ENCODE results near the gene MRPS23. TPM values are rescaled to one million over a fixed set of nuclear protein-coding genes. Genes with fewer than 3 reads are reported as not detected.

Gene MRPS23
- polyA plus RNA-seq, 2 of the 4 experiments (the other 2 are of a cell fraction): 110 to 153 TPM

DNA sequence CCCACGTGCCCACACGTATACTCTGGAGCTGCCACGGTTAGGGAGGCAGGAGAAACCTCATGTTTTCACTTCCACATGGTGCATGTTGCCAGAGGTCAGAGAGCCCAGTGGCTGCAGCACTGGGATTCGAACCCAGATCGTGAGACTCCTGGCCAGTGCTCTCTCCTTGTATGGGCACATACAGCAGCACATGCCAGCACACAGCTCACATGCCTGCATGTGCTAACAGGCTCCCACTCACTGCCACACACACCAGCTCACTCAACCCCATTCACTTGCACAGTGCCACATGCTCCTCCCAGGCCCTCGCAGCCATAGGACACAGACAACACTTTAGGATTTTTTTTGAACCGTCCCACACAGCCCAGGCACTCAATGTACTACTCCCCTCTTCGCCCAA, 49.5 kb upstream of the MRPS23 start:
- no peak for ATAC-seq
- POLR2A ChIA-PET: interaction anchor here (0.9 to 1.8 kb wide), 3 partner anchors 12 to 56 kb away, joined by 3 to 8 read pairs (median 3); partner anchors contain the start of gene CUEDC1
- 86% methylated on average over 8 of the region's 8 CpGs for WGBS (ENCODE audit: missing lambda C conversion rate)
- DNase-seq (ENCODE audit: low read depth in 1 of 2, low spot score in 1 of 2): no peak
- CTCF ChIA-PET: interaction anchor here (0.6 to 23.5 kb wide), 15 partner anchors 7 to 725 kb away, joined by 3 to 859 read pairs (median 6); partner anchors contain the start of genes CUEDC1 and MRPS23
- peaks cover 85% of the 10 kb centered on the region for H3K4me1 ChIP-seq
- peak overlapping the region; percentile 94 to 97 for H3K27ac ChIP-seq
- no peak overlapping the region for H3K4me3 ChIP-seq
- no peak for FAIRE-seq
- TF ChIP-seq RCOR1 (IDR thresholded peaks at IDR 0.05; ENCODE audit: low read depth, low read length): no peak
- no peak for TF ChIP-seq CHD4 (IDR thresholded peaks at IDR 0.05; ENCODE audit: borderline replicate concordance)
- no peak for TF ChIP-seq FOSL2 (IDR thresholded peaks at IDR 0.05)
- TF ChIP-seq FOSL2 (CRISPR knock-in tag; IDR thresholded peaks at IDR 0.05): no peak
- 0 out of 5 replicates have a peak, but pooled peaks of 1 of the 2 experiments have one; percentile 15 for TF ChIP-seq JUN (IDR thresholded peaks at IDR 0.05)
- TF ChIP-seq HOXB13 (CRISPR knock-in tag; IDR thresholded peaks at IDR 0.05; ENCODE audit: low read depth): no peak
- no peak for TF ChIP-seq TP53 (CRISPR knock-in tag; IDR thresholded peaks at IDR 0.05)
- TF ChIP-seq, protein P1, sequence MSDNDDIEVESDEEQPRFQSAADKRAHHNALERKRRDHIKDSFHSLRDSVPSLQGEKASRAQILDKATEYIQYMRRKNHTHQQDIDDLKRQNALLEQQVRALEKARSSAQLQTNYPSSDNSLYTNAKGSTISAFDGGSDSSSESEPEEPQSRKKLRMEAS (IDR thresholded peaks at IDR 0.05): peak; percentile 43; the same call in 1 of the 2 replicates
- no peak for TF ChIP-seq EP300 (IDR thresholded peaks at IDR 0.05)
- no peak for TF ChIP-seq GATA3 (IDR thresholded peaks at IDR 0.05; ENCODE audit: borderline replicate concordance)
- no peak for TF ChIP-seq RARB (CRISPR knock-in tag; IDR thresholded peaks at IDR 0.05)
- TF ChIP-seq, protein P2, sequence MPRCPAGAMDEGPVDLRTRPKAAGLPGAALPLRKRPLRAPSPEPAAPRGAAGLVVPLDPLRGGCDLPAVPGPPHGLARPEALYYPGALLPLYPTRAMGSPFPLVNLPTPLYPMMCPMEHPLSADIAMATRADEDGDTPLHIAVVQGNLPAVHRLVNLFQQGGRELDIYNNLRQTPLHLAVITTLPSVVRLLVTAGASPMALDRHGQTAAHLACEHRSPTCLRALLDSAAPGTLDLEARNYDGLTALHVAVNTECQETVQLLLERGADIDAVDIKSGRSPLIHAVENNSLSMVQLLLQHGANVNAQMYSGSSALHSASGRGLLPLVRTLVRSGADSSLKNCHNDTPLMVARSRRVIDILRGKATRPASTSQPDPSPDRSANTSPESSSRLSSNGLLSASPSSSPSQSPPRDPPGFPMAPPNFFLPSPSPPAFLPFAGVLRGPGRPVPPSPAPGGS (IDR thresholded peaks at IDR 0.05): no peak
- TF ChIP-seq KDM1A (IDR thresholded peaks at IDR 0.05; ENCODE audit: low read depth): no peak
- no peak for TF ChIP-seq MAZ (IDR thresholded peaks at IDR 0.05; ENCODE audit: borderline replicate concordance, low read depth, low read length)
- no peak for TF ChIP-seq NR3C1 (IDR thresholded peaks at IDR 0.05)
- no peak for TF ChIP-seq ESRRA (IDR thresholded peaks at IDR 0.05; ENCODE audit: borderline replicate concordance, low read length)
- no peak for TF ChIP-seq HDAC2 (IDR thresholded peaks at IDR 0.05)
- peak overlapping the region; percentile 40 for H3K4me2 ChIP-seq
- no peaks in the 10 kb centered on the region for H3K9me3 ChIP-seq

DNA sequence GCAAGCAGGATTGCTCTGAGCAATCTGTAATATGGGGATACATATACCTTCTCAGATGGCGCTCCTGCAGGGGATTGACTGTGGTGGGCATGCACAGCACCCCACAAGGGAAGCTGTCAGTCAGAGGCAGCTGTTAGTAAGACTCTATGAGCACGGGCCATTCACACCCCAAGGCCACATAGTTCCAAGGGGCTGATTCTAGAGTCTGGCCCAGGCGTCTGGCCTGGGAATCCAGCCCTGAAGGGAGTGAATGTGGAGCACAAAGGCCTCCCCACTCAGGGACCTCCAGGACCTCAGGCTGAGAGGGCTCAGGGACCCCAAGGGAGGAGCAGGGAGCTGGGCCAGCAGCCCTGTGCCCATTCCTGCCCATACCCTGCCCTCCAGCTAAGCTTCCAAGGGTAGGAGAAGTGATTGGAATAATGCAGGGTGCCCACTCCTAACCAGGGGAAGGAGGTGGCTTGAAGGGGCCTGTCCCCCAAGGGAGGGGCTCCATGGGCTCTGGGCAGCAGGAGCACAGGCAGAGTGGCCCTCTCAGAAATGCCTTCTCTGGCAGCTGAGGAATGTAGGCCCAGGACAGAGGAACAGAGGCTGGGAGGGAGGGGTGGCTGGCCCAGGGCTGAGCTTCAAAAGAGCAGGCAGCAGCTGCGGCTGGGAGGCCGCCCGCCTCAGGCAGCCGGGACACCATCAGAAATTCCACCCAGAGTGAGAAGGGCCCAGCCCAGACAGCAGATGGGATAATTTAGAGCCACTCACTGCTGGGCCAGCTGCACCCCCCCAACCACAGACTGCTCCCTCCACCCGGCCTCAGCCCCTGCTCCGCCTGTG, 48.9 kb upstream of the MRPS23 start:
- TF ChIP-seq JUNB (IDR thresholded peaks at IDR 0.05) (no peak), JUN (IDR thresholded peaks at IDR 0.05) (0 out of 5 replicates have a peak, but pooled peaks of 1 of the 2 experiments have one; percentile 29)
- CTCF ChIA-PET: interaction anchor here (1.0 to 23.5 kb wide), 15 partner anchors 9 to 223 kb away, joined by 3 to 859 read pairs (median 5); partner anchors contain the start of genes CUEDC1 and MRPS23
- Histone ChIP-seq H3K4me2 (peak overlapping the region; percentile 40), H3K4me3 (no peak overlapping the region), H3K27ac (peak overlapping the region; percentile 94 to 97), H3K9me3 (no peaks in the 10 kb centered on the region), H3K4me1 (peaks cover 85% of the 10 kb centered on the region)
- POLR2A ChIA-PET: interaction anchor here (0.9 to 1.8 kb wide), 3 partner anchors 11 to 50 kb away, joined by 3 to 8 read pairs (median 6); no protein-coding TSS in a partner anchor
- FAIRE-seq (no peak), ATAC-seq (peak in 1 of 2 experiments; percentile 7; a peak in 3 of 6 replicates), DNase-seq (ENCODE audit: low read depth in 1 of 2, low spot score in 1 of 2) (no peak)
- 71% methylated on average over 9 of the region's 9 CpGs for WGBS (ENCODE audit: missing lambda C conversion rate)

DNA sequence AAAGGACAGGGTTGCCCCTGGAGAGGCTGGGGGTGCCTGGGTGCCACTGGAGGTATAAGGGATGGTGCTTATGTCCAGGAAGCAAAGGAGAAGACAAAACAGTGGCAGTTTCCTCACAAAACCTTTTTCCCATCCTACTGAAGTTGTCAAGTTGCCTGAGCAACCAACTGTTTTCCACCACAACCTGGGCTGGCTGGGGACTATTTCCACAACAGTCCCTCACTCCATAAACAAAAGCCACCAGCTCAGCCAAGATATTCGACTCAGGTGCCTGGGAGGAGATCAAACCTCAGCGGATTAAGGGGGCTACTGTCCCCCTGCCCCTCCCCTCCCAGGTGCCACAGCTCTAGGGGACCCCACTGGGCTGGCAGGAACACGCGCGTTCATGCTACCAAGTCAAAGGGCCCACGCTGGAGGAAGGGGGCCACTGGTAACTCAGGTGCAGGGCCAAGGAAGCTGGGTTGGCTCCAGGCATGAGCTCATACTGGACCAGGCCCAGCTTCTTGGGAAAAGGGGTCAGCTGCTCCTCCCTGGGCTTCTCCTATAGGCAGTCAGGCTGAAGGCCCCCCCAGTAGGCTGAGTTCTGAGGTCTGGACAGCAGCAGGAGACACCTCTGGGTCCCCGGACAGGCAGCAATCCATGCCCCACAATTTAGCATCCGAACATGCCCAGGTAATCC, 45.7 kb upstream of the MRPS23 start:
- peak overlapping the region; percentile 7; the same call in 1 of the 3 replicates for H3K4me2 ChIP-seq
- ATAC-seq: no peak
- TF ChIP-seq NFE2L2 (conservative IDR thresholded peaks at IDR 0.05; ENCODE audit: low read length) (no peak), HOXB13 (CRISPR knock-in tag; IDR thresholded peaks at IDR 0.05; ENCODE audit: low read depth) (no peak), ZNF302 (CRISPR knock-in tag; IDR thresholded peaks at IDR 0.05) (no peak), RFX5 (IDR thresholded peaks at IDR 0.05) (no peak), CEBPB (IDR thresholded peaks at IDR 0.05) (no peak), HOXA7 (CRISPR knock-in tag; IDR thresholded peaks at IDR 0.05) (no peak), RCOR1 (IDR thresholded peaks at IDR 0.05; ENCODE audit: low read depth, low read length) (no peak), POLR2A (IDR thresholded peaks at IDR 0.05; ENCODE audit: low read length) (no peak), RAD21 (conservative IDR thresholded peaks at IDR 0.05 in 1 of 2, IDR thresholded peaks at IDR 0.05 in 1 of 2) (no peak), RARB (CRISPR knock-in tag; IDR thresholded peaks at IDR 0.05) (no peak), HEYL (CRISPR knock-in tag; IDR thresholded peaks at IDR 0.05) (no peak)
- TF ChIP-seq, protein P1 (IDR thresholded peaks at IDR 0.05): no peak
- TF ChIP-seq, protein P3, sequence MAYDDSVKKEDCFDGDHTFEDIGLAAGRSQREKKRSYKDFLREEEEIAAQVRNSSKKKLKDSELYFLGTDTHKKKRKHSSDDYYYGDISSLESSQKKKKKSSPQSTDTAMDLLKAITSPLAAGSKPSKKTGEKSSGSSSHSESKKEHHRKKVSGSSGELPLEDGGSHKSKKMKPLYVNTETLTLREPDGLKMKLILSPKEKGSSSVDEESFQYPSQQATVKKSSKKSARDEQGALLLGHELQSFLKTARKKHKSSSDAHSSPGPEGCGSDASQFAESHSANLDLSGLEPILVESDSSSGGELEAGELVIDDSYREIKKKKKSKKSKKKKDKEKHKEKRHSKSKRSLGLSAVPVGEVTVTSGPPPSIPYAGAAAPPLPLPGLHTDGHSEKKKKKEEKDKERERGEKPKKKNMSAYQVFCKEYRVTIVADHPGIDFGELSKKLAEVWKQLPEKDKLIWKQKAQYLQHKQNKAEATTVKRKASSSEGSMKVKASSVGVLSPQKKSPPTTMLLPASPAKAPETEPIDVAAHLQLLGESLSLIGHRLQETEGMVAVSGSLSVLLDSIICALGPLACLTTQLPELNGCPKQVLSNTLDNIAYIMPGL (CRISPR knock-in tag; IDR thresholded peaks at IDR 0.05; ENCODE audit: borderline replicate concordance): no peak
- TF ChIP-seq, protein P4, sequence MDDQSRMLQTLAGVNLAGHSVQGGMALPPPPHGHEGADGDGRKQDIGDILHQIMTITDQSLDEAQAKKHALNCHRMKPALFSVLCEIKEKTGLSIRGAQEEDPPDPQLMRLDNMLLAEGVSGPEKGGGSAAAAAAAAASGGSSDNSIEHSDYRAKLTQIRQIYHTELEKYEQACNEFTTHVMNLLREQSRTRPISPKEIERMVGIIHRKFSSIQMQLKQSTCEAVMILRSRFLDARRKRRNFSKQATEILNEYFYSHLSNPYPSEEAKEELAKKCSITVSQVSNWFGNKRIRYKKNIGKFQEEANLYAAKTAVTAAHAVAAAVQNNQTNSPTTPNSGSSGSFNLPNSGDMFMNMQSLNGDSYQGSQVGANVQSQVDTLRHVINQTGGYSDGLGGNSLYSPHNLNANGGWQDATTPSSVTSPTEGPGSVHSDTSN (IDR thresholded peaks at IDR 0.05): no peak

More for the DNA sequence above, 45.7 kb upstream of the MRPS23 start:
- 91% methylated on average over 8 of the region's 8 CpGs for WGBS (ENCODE audit: missing lambda C conversion rate)
- peak overlapping the region; percentile 92 to 96; a peak in 5 of 6 replicates for H3K27ac ChIP-seq
- DNase-seq (ENCODE audit: low read depth in 1 of 2, low spot score in 1 of 2) (peak in 1 of 2 experiments; percentile 73), FAIRE-seq (no peak)
- H3K4me1 ChIP-seq: peaks cover 87% of the 10 kb centered on the region
- POLR2A ChIA-PET: interaction anchor here (0.6 to 1.0 kb wide), 2 partner anchors 17 to 33 kb away, joined by 3 read pairs; no protein-coding TSS in a partner anchor
- CTCF ChIA-PET: interaction anchor here (0.5 to 48.7 kb wide), 5 partner anchors 27 to 670 kb away, joined by 3 to 1377 read pairs (median 143); partner anchors contain the start of genes CUEDC1, MRPS23, SRSF1 and VEZF1
- no peak overlapping the region for H3K4me3 ChIP-seq
- no peaks in the 10 kb centered on the region for H3K9me3 ChIP-seq

Measured in A549 (cell line).